AG04450 (cell line): Measurements from ENCODE around the gene TTC23. TPM values are rescaled to one million over a fixed set of nuclear protein-coding genes. Genes with fewer than 3 reads are reported as not detected.
"Not testable (repeated sequence)": the region's sequence is repeated elsewhere in the genome, so short reads cannot be mapped to it uniquely, and the experiment has no call there.

Experiments
- CTCF ChIA-PET: fragments of 300-600, 350-600 bp; formaldehyde crosslinking; extraction: SDS; loops from one replicate; lab custom pipeline; 2022; ENCODE audit warnings: antibody characterized with exemption, inconsistent platforms; lab: Charles Lee
- POLR2A ChIA-PET: fragments of 350-600 bp; formaldehyde crosslinking; extraction: SDS; loops from one replicate; lab custom pipeline; 2021; ENCODE audit warnings: antibody characterized with exemption, inconsistent platforms; lab: Yijun Ruan, JAX
- DNase-seq: peaks from one replicate; pipeline ENCODE4 v3.0.0-alpha.2; 2011; ENCODE audit warnings: low read depth, low spot score
- H3K27ac ChIP-seq: one replicate; pipeline ENCODE4 v1.5.1; 2012; ENCODE audit warnings: low read depth, low read length, control low read depth
- H3K27me3 ChIP-seq: one replicate; pipeline ENCODE4 v1.6.0; 2012; ENCODE audit warnings: low read length; ENCODE audit not compliant: control insufficient read depth, insufficient read depth
- H3K4me3 ChIP-seq: 2 replicates; pipeline ENCODE4 v1.5.1; 2011; ENCODE audit warnings: mild to moderate bottlenecking, low read depth, low read length, control low read depth
- H3K9me3 ChIP-seq: 2 replicates; pipeline ENCODE4 v1.5.1; 2012; ENCODE audit warnings: low read length; ENCODE audit not compliant: control insufficient read depth, insufficient read depth
- CTCF ChIP-seq: IDR thresholded peaks from 2 replicates; pipeline ENCODE4 v1.5.1; 2011; ENCODE audit warnings: low read depth, low read length, control low read depth, inconsistent platforms
- polyA plus RNA-seq: library from polyadenylated mRNA; depleted of rRNA; stranded (reverse); fragments of >200 nt; gene quantifications from 2 replicates; pipeline ENCODE4 v1.2.3, GENCODE V29; 2011

TTC23 gene
- polyA plus RNA-seq, 1 experiment: 7.2 TPM

- CTCF ChIA-PET: no interaction called here
- Histone ChIP-seq H3K9me3 (no peaks in the 10 kb centered on the region), H3K27ac (no peak overlapping the region), H3K4me3 (no peak overlapping the region), H3K27me3 (no peaks in the 10 kb centered on the region)
- POLR2A ChIA-PET: no interaction called here
- no peak for DNase-seq
- no peak for TF ChIP-seq CTCF
These were observed 10.5 kb downstream of the TTC23 start for GRCh38 chr15:99238849-99239248.

- H3K9me3 ChIP-seq, H3K27me3 ChIP-seq, DNase-seq, H3K27ac ChIP-seq, H3K4me3 ChIP-seq, POLR2A ChIA-PET: not testable (repeated sequence)
- CTCF ChIA-PET: interaction anchor here (1.5 kb wide), 1 partner anchor 21 kb away, joined by 4 read pairs; no protein-coding TSS in a partner anchor
These were observed 15.2 kb downstream of the TTC23 start for GRCh38 chr15:99234160-99234559.

GRCh38 chr15:99232740-99233139, 16.6 kb downstream of the TTC23 start:
- no peak for DNase-seq
- ChIA-PET POLR2A (no interaction called here), CTCF (interaction anchor here (1.5 kb wide), 1 partner anchor 19 kb away, joined by 4 read pairs; no protein-coding TSS in a partner anchor)
- TF ChIP-seq CTCF: no peak
- Histone ChIP-seq H3K27me3 (no peaks in the 10 kb centered on the region), H3K27ac (no peak overlapping the region), H3K9me3 (no peaks in the 10 kb centered on the region), H3K4me3 (no peak overlapping the region)

GRCh38 chr15:99230867-99231266, 18.5 kb downstream of the TTC23 start:
- no peak for TF ChIP-seq CTCF
- CTCF ChIA-PET: no interaction called here
- no peak overlapping the region for H3K27ac ChIP-seq
- POLR2A ChIA-PET: no interaction called here
- no peaks in the 10 kb centered on the region for H3K27me3 ChIP-seq
- H3K4me3 ChIP-seq: no peak overlapping the region
- H3K9me3 ChIP-seq: no peaks in the 10 kb centered on the region
- no peak for DNase-seq

- Histone ChIP-seq H3K27me3 (no peaks in the 10 kb centered on the region), H3K27ac (no peak overlapping the region), H3K9me3 (no peaks in the 10 kb centered on the region), H3K4me3 (no peak overlapping the region)
- TF ChIP-seq CTCF: no peak
- no peak for DNase-seq
- POLR2A ChIA-PET: interaction anchor here (0.7 kb wide), 1 partner anchor 476 kb away, joined by 3 read pairs; no protein-coding TSS in a partner anchor
- CTCF ChIA-PET: interaction anchor here (2.9 kb wide), 1 partner anchor 15 kb away, joined by 27 read pairs; no protein-coding TSS in a partner anchor
These were observed 21.1 kb downstream of the TTC23 start for GRCh38 chr15:99228120-99228770.
